ENCODE measurements around the gene AFDN.

Gene AFDN

DNA sequence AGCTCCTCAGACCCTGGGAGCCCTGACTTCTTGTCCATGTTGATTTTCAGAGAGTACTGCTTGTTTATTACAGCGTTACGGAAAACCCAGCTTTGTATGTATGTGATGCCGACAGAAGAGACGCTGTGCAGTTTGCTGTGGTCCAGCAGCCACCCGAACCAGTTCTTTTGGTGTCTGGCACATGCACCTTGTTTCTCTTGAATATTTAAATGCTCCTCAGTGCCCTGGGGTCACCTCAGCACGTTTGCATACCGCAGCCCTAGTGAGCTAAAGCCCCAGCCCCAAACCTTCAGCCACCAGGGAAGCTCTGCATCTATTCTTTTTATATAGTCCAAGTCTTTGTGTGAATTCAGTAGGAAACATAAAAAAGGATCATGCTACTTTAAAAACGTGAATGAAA is 39.9 kb downstream of the AFDN start:
- Mint-ChIP-seq H3K4me1 (ENCODE audit: low read depth in 2 of 2) (no peaks in the 10 kb centered on the region), H3K27me3 (peaks cover 0 to 10% of the 10 kb centered on the region in 2 donors), H3K27ac (no peak overlapping the region), H3K4me3 (no peak overlapping the region), H3K36me3 (ENCODE audit: insufficient read depth) (peaks cover 4% of the 10 kb centered on the region), H3K9me3 (no peaks in the 10 kb centered on the region)
- DNase-seq = no peak
- no peak for ATAC-seq (replicated peaks)

DNA sequence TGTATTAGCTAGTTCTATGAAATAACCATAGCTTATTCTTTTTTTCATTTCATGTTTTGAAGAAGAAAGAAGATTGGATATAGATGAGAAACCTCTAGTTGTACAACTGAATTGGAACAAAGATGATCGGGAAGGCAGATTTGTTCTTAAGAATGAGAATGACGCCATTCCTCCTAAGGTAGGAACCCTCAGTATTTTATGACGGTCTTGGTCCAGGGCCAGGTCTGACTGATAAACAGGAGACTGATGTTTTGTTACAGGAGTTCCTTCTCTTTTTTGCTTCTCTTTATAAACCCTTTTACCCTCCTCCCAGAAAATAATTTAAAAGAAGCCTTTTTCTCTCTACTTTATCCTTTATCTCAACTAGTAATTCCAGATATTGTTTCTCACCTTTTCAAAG is 43.6 kb downstream of the AFDN start:
- H3K36me3 Mint-ChIP-seq (ENCODE audit: insufficient read depth) = peaks cover 4% of the 10 kb centered on the region
- no peak overlapping the region for H3K4me3 Mint-ChIP-seq
- peaks cover 0 to 10% of the 10 kb centered on the region in 2 donors for H3K27me3 Mint-ChIP-seq
- no peaks in the 10 kb centered on the region for H3K9me3 Mint-ChIP-seq
- no peak for ATAC-seq (replicated peaks)
- DNase-seq = no peak
- H3K4me1 Mint-ChIP-seq (ENCODE audit: low read depth in 2 of 2) = no peaks in the 10 kb centered on the region
- H3K27ac Mint-ChIP-seq = no peak overlapping the region

DNA sequence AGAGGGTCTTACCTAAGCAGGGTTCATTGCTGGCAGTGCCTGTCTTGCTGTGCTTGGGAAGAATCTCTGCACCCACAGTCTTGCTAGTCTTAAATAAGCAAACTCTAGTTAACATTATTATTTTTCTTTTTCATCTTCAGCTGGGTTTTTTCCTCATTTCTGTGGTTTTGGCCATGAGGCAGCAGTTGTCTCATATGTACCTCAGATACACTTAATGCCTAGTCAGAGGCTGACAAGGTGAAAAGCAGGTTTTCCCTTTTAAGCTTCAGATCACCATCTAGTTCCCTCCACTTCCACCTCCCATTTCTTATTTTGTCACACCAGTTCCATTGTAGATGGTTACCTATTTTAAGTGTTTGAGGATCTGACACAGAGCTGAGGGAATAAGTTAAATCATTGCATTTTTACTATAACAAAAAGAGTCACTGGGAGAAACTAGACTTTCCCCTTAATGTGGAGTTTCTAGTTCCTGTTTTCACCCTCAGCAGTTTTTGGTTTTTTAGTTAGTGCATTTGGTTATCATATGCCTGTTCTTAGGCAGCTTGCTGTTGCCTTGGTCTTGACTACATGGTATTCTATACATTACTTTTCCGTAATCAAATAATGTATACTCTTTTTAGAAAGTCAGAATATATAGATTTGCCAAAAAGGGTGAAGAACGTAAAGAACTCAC is 46.0 kb downstream of the AFDN start:
- DNase-seq (no peak), ATAC-seq (replicated peaks) (no peak)
- H3K4me3 Mint-ChIP-seq = no peak overlapping the region
- H3K27me3 Mint-ChIP-seq = peaks cover 0 to 10% of the 10 kb centered on the region in 2 donors
- no peaks in the 10 kb centered on the region for H3K4me1 Mint-ChIP-seq (ENCODE audit: low read depth in 2 of 2)
- H3K9me3 Mint-ChIP-seq = no peaks in the 10 kb centered on the region
- peaks cover 4% of the 10 kb centered on the region for H3K36me3 Mint-ChIP-seq (ENCODE audit: insufficient read depth)
- no peak overlapping the region for H3K27ac Mint-ChIP-seq

DNA sequence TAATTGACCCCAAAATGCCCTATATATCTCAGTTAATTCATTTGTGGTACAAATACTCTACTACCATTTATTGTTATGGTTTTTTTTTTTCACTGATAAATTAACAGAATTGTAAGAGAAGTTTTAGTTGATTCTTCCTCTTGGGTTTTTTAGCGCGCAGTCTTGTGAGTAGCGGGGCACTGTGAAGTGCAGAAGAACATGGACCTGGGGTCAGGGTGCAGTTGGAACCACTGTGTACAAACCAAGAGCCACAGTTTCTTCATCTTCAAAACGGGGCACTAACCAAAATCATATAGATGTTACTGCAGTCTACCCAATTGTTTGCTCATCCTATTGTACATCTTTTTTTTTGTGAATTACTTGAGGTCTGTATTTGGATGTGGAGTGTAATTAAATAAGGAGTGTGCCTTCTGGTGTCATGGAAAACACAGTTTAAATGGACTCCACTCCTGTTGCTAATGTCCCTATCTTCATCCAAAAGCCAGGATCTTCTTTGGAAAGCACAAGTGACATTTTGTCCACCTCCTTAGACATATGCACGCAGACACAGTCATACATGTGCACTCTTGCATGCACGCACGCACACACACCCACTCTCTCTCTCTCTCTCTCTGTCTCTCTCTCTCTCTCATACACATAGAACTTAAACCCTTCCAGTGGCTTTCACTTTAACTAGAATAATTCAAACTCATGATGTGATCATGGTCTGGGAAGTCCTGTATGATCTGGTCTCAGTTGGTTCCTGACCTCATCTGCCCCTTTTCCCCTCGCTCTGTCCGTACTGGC is 51.5 kb downstream of the AFDN start:
- Mint-ChIP-seq H3K4me1 (ENCODE audit: low read depth in 2 of 2) (no peaks in the 10 kb centered on the region), H3K27me3 (no peaks in the 10 kb centered on the region), H3K36me3 (ENCODE audit: insufficient read depth) (peaks cover 5% of the 10 kb centered on the region), H3K9me3 (no peaks in the 10 kb centered on the region), H3K4me3 (no peak overlapping the region), H3K27ac (no peak overlapping the region)
- DNase-seq = no peak
- ATAC-seq (replicated peaks) = no peak

DNA sequence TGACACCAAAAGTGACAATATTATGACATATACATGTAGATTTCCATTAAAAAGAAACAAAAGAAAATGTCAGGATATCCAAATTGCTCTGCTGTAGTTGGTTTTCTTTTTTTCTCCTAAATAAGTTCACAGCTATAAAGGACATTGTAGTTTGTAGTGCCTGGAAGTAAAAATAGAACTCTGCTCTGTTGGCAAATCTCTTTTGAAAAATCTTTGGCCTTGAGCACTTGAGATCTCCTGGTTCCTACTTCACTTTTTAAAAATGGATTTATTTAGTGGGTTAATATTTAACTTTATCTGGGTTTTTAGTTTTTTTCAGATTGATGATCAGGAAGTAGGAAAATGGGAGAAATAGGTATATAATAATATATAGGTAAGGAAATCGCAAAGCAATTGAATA is 52.9 kb downstream of the AFDN start:
- no peak for DNase-seq
- H3K27me3 Mint-ChIP-seq = no peaks in the 10 kb centered on the region
- ATAC-seq (replicated peaks) = no peak
- H3K36me3 Mint-ChIP-seq (ENCODE audit: insufficient read depth) = peaks cover 5% of the 10 kb centered on the region
- H3K9me3 Mint-ChIP-seq = no peaks in the 10 kb centered on the region
- H3K4me1 Mint-ChIP-seq (ENCODE audit: low read depth in 2 of 2) = no peaks in the 10 kb centered on the region
- no peak overlapping the region for H3K27ac Mint-ChIP-seq
- H3K4me3 Mint-ChIP-seq = no peak overlapping the region

DNA sequence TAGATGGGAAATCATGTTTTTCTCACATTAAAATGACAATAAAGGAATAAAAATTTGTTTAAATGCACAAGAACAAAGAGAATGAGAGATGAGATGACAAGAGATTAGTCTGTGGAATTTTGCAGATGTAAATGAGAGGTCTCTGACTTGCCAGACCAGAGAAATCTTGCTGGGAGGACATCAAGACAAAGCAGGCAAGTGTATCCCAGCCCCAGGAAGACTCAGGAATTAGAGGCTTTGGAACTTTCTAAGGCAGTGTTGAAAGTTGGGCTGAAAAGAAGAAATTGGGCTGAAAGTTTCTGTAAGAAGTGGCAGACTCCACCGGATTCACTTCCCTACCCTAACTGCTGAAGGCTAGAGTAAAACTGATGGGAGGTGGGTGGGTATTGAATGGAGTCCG is 54.6 kb downstream of the AFDN start:
- ATAC-seq (replicated peaks) (no peak), DNase-seq (no peak)
- Mint-ChIP-seq H3K4me1 (ENCODE audit: low read depth in 2 of 2) (no peaks in the 10 kb centered on the region), H3K27me3 (no peaks in the 10 kb centered on the region), H3K36me3 (ENCODE audit: insufficient read depth) (peaks cover 8% of the 10 kb centered on the region), H3K27ac (no peak overlapping the region), H3K4me3 (no peak overlapping the region), H3K9me3 (no peaks in the 10 kb centered on the region)

DNA sequence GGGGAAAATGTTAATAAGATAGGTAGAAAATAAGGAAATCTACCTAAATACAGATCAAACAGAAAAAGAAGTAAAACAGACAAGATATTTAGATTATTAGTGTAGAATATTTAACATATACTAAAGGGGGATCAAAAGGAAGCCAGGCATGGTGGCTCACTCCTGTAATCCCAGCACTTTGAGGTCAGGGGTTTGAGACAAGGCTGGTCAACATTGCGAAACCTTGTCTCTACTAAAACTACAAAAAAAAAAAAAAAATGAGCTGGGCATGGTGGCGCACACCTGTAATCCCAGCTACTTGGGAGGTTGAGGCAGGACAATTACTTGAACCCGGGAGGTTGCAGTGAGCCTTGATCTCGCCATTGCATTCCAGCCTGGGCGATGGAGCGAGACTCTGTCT is 55.5 kb downstream of the AFDN start:
- H3K9me3 Mint-ChIP-seq = no peaks in the 10 kb centered on the region
- no peaks in the 10 kb centered on the region for H3K4me1 Mint-ChIP-seq (ENCODE audit: low read depth in 2 of 2)
- peaks cover 8% of the 10 kb centered on the region for H3K36me3 Mint-ChIP-seq (ENCODE audit: insufficient read depth)
- DNase-seq (no peak), ATAC-seq (replicated peaks) (no peak)
- no peaks in the 10 kb centered on the region for H3K27me3 Mint-ChIP-seq
- H3K4me3 Mint-ChIP-seq = no peak overlapping the region
- H3K27ac Mint-ChIP-seq = no peak overlapping the region

DNA sequence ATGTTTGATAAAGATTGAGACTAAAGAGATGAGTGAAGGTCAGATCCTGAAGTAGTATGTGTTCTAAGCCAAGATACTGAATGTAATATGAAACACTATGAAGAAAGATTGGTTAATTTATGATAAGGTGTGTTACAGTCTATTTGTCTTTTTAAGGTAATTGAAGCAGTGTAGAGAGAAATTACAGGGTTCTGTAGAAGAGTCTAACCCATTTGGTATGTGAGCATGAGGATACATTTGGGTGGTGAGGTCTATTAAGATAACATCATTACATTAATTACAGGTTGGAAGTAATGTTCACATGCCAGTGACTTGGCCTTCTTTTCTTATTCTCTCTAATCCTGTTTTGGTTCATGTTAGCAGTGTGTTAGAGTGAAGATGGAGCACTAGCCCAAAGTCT is 61.4 kb downstream of the AFDN start:
- Mint-ChIP-seq H3K4me3 (no peak overlapping the region), H3K36me3 (ENCODE audit: insufficient read depth) (peaks cover 11% of the 10 kb centered on the region), H3K9me3 (no peaks in the 10 kb centered on the region), H3K4me1 (ENCODE audit: low read depth in 2 of 2) (no peaks in the 10 kb centered on the region), H3K27ac (no peak overlapping the region), H3K27me3 (no peaks in the 10 kb centered on the region)
- no peak for ATAC-seq (replicated peaks)
- DNase-seq = no peak

DNA sequence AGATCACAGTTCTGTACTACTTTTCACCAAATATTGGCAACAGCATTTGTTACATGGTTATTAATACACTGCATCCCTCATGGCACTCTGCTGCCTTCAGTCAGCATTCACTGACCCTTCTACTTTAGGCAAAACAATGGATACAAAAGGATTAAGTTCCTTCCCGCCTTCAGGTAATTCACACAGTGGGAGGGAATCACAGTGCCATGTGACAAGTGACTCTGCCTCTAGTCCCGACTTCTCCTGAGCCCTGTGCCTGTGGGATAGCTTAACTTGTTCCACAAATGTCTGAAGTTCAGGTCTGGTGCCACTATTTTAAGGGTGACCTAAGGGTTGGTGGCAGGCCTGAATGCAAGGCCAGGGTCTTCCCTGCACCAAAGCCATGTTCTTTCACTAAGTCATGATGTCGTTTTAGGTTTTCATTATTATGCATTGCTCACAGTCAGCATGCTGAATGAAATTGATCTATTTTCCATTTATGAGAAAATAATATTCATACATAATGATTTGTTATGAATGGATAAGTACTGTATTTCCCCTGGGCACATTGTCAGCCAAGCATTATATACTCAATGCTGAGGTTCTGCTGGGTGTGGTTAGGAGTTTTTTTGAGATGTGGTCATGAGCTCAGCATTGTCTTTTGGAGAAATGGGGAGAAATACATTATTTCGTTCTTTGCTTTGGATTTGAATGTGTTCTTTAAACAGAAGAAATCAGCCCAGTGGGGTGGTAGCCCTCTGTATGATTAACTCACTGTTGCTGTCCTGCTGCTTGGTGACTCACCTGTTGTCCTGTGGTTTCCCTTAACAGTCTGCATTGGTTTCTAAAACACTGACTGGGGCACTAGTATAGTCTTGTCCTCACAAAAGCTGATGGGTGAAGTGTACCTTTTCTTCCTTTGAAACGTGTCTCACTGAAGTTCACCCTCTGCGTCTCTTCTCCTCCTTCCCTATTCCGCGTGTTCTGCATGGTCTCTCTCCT is 66.4 kb downstream of the AFDN start:
- H3K9me3 Mint-ChIP-seq = no peaks in the 10 kb centered on the region
- no peak for ATAC-seq (replicated peaks)
- DNase-seq = no peak
- no peak overlapping the region for H3K4me3 Mint-ChIP-seq
- H3K27ac Mint-ChIP-seq = no peak overlapping the region
- H3K4me1 Mint-ChIP-seq (ENCODE audit: low read depth in 2 of 2) = no peaks in the 10 kb centered on the region
- H3K27me3 Mint-ChIP-seq = no peaks in the 10 kb centered on the region
- H3K36me3 Mint-ChIP-seq (ENCODE audit: insufficient read depth) = peaks cover 8% of the 10 kb centered on the region

DNA sequence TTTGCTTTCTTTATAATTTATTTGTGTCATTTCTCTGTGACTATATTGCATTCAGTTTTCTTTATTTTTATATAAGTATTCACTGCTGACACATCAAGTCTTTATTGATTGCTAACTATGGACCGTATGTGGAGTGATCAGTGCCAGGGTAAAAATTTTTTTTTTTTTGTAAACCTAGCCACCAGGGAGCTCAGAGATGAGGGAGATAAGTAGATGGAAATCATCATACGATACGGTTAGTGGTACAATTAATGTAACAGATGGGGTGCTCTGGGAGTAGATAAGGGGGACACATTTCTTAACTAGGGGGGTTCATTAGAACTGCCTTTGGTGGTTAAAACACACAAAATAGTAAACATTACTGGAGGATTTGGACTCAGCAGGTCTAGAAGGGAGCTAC is 68.3 kb downstream of the AFDN start:
- no peaks in the 10 kb centered on the region for H3K4me1 Mint-ChIP-seq (ENCODE audit: low read depth in 2 of 2)
- no peak overlapping the region for H3K4me3 Mint-ChIP-seq

DNA sequence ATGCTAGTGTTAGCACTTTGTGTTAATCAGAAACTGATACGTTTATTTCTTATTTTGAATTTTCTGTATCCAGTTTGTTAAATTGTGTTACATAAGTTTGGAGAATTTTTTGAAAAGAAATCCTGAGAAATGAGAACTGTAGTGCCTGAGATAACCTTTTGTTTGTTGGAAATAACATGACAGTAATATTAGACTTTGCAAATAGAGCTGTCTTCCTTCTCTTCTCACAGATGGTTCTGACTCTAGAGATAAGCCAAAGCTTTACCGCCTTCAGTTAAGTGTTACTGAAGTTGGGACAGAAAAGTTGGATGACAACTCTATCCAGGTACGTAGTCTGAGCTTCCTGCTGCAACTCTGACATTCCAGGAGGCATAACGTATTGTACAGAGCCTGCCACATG is 69.9 kb downstream of the AFDN start:
- no peak for DNase-seq
- no peaks in the 10 kb centered on the region for H3K4me1 Mint-ChIP-seq (ENCODE audit: low read depth in 2 of 2)
- H3K27ac Mint-ChIP-seq = no peak overlapping the region
- no peak overlapping the region for H3K4me3 Mint-ChIP-seq
- H3K27me3 Mint-ChIP-seq = no peaks in the 10 kb centered on the region
- H3K36me3 Mint-ChIP-seq (ENCODE audit: insufficient read depth) = peaks cover 4% of the 10 kb centered on the region
- ATAC-seq (replicated peaks) = no peak
- H3K9me3 Mint-ChIP-seq = no peaks in the 10 kb centered on the region

More for the DNA sequence above, 68.3 kb downstream of the AFDN start:
- DNase-seq = no peak
- no peak for ATAC-seq (replicated peaks)
- no peak overlapping the region for H3K27ac Mint-ChIP-seq
- peaks cover 4% of the 10 kb centered on the region for H3K36me3 Mint-ChIP-seq (ENCODE audit: insufficient read depth)
- no peaks in the 10 kb centered on the region for H3K27me3 Mint-ChIP-seq
- H3K9me3 Mint-ChIP-seq = no peaks in the 10 kb centered on the region

DNA sequence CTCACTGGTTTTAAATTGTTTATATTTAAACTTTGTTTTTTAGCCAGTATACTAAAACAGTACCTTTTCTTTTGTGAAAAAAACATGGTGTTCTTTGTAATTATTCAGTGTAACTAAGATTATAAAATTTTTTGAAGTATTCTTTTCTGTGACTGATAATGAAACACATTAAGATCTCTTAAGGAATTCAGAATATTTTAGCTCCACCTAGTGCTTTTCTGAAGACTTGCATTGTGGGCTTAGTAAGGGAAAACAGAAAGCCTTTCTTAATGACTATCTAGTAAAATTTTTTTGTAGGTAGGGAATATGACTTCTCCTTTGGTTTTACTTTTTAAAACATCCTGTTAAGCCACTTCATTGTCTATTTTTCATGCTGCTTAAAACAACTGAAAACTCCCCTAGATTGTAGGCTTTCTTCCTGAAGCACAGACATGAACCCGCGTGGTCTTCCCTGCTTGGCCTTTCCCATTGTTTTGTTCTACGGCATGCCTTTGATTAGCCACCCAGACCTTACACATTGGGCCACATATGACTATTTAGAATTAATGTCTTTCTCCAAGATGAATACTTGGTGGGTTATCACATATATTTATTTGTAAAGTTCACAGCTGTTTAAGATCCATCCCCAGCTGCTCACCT is 72.1 kb downstream of the AFDN start:
- Mint-ChIP-seq H3K36me3 (ENCODE audit: insufficient read depth) (peaks cover 7% of the 10 kb centered on the region), H3K27ac (no peak overlapping the region), H3K4me3 (no peak overlapping the region), H3K4me1 (ENCODE audit: low read depth in 2 of 2) (no peaks in the 10 kb centered on the region), H3K9me3 (no peaks in the 10 kb centered on the region), H3K27me3 (no peaks in the 10 kb centered on the region)
- DNase-seq = no peak
- ATAC-seq (replicated peaks) = no peak

DNA sequence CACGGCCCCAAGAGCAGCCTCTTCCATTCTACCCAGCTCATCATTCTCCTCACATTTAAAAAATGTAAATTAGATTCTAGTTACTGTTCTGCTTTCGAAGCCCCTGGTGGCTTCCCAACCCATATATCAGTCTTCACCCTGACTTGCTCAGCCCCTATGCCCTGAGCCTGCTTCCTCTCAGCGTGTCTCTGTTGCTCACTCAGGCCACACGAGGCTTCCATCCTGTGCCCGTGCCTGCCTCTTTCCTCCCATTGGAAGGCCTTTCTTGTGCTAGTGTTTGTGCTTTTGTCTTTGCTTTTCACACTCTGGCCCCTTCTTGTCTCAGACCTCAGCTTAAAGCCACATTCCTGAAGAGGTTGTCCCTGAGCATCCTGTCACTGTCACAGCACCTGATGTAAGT is 78.1 kb downstream of the AFDN start:
- no peak for DNase-seq
- H3K27me3 Mint-ChIP-seq = no peaks in the 10 kb centered on the region
- peaks cover 9% of the 10 kb centered on the region for H3K36me3 Mint-ChIP-seq (ENCODE audit: insufficient read depth)

More for the DNA sequence above, 78.1 kb downstream of the AFDN start:
- H3K9me3 Mint-ChIP-seq = no peaks in the 10 kb centered on the region
- H3K4me1 Mint-ChIP-seq (ENCODE audit: low read depth in 2 of 2) = no peaks in the 10 kb centered on the region
- H3K4me3 Mint-ChIP-seq = no peak overlapping the region
- no peak overlapping the region for H3K27ac Mint-ChIP-seq
- ATAC-seq (replicated peaks) = no peak
